Testis (tissue), 5 donors: ENCODE measurements around the gene PTBP3. TPM values are rescaled to one million over a fixed set of nuclear protein-coding genes. Genes with fewer than 3 reads are reported as not detected.
A peak's percentile ranks its signal among the peaks of the same experiment; 100 is the strongest.

Experiments used
- DNase-seq: peaks from one replicate; pipeline ENCODE4 v3.0.0-alpha.2; 2019
- H3K27ac ChIP-seq, 2 donors: fragments of 200-600 bp; sonication (generic); one replicate each; pipeline ENCODE4 v1.5.1; 2019
- H3K27me3 ChIP-seq: fragments of 200-600 bp; sonication (generic); one replicate; pipeline ENCODE4 v1.5.1; 2019
- H3K36me3 ChIP-seq: fragments of 200-600 bp; sonication (generic); one replicate; pipeline ENCODE4 v1.5.1; 2017; ENCODE audit warnings: low read depth; ENCODE audit errors: missing control alignments
- H3K4me1 ChIP-seq: fragments of 200-600 bp; sonication (generic); one replicate; pipeline ENCODE4 v1.5.1; 2019
- H3K4me3 ChIP-seq, 2 donors: fragments of 200-600 bp; sonication (generic); one replicate each; pipeline ENCODE4 v1.5.1; 2017 to 2019
- H3K9me3 ChIP-seq: fragments of 200-600 bp; sonication (generic); one replicate; pipeline ENCODE4 v1.5.1; 2017
- CTCF ChIP-seq, 3 experiments: fragments of 450-650 bp in 2 of 3; fragments of 200-600 bp in 1 of 3; sonication (generic) in 1 of 3; IDR thresholded peaks; one replicate each; pipeline ENCODE4 v1.5.1; 2016 to 2019; ENCODE audit warnings: antibody characterized with exemption in 3 of 3, mild to moderate bottlenecking in 2 of 3, moderate library complexity in 1 of 3
- POLR2A ChIP-seq: fragments of 450-650 bp; IDR thresholded peaks from one replicate; pipeline ENCODE4 v1.6.1; 2017; ENCODE audit warnings: antibody characterized with exemption, mild to moderate bottlenecking, moderate library complexity
- WGBS, 2 donors: methylation state at CpG; one replicate each; pipeline ENCODE4 v1.1.5; 2018; 5-methylcytosine and 5-hydroxymethylcytosine counted together
- intact Hi-C: fragments of 100-400 bp; cut with DNase I; formaldehyde crosslinking; loops from one replicate; pipeline ENCODE4 v1.15.1; 2023; ENCODE audit warnings: low total_unique reads
- long read RNA-seq, 2 donors: transcript quantifications; one replicate each; lab custom pipeline, GENCODE V29; 2026
- polyA plus RNA-seq: library from polyadenylated mRNA; stranded (reverse); fragments of 350-450 nt; fragmentation: Illumina TruSeq; extraction: RNeasy Lipid Tissue Mini Kit (QIAGEN cat#74804); gene quantifications from one replicate; pipeline ENCODE4 v1.2.3, GENCODE V29; 2014; ENCODE audit warnings: low read depth, low replicate concordance; ENCODE audit not compliant: insufficient read depth
- total RNA-seq, 2 donors: library from RNA; depleted of rRNA; stranded (reverse); fragments of >200 nt; gene quantifications; one replicate each; pipeline ENCODE4 v1.2.3, GENCODE V29; 2016

PTBP3 gene, protein sequence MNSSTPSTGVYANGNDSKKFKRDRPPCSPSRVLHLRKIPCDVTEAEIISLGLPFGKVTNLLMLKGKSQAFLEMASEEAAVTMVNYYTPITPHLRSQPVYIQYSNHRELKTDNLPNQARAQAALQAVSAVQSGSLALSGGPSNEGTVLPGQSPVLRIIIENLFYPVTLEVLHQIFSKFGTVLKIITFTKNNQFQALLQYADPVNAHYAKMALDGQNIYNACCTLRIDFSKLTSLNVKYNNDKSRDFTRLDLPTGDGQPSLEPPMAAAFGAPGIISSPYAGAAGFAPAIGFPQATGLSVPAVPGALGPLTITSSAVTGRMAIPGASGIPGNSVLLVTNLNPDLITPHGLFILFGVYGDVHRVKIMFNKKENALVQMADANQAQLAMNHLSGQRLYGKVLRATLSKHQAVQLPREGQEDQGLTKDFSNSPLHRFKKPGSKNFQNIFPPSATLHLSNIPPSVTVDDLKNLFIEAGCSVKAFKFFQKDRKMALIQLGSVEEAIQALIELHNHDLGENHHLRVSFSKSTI
- total RNA-seq (100 to 1,000 TPM; 172 to 199 TPM), polyA plus RNA-seq (44.1 TPM)
- long read RNA-seq, donor 1, full-length matches to known transcripts, result 6 of 6 reads
- long read RNA-seq, donor 1, partial matches to known transcripts, result 0 of 6 reads
- long read RNA-seq, donor 1, other reads (novel, unspliced or antisense), result 0 of 6 reads
- long read RNA-seq, donor 2, full-length matches to known transcripts, result 3 of 8 reads
- long read RNA-seq, donor 2, partial matches to known transcripts, result 5 of 8 reads
- long read RNA-seq, donor 2, other reads (novel, unspliced or antisense), result 0 of 8 reads

- WGBS, 2 donors, result 0% methylated on average over 33 to 47 of the region's 90 CpGs
- Histone ChIP-seq H3K4me3 (peak within 1 kb of the TSS; percentile 95 to 100), H3K27ac (peak within 1 kb of the TSS; percentile 99 to 100), H3K4me1 (peaks cover 8% of the 10 kb centered on the region), H3K9me3 (no peaks in the 10 kb centered on the region), H3K36me3 (no peaks in the 10 kb centered on the region), H3K27me3 (no peaks in the 10 kb centered on the region)
- peak; percentile 82 for DNase-seq
- intact Hi-C loops, result loop anchor here (10.0 kb wide), 1 partner anchor 238 kb away; no protein-coding TSS in a partner anchor
- TF ChIP-seq POLR2A, result peak; percentile 38
- peak in 1 of 3 experiments; percentile 24 for TF ChIP-seq CTCF (IDR thresholded peaks at IDR 0.05)
Measured at GRCh38 chr9:112332977-112333638, at the start of gene PTBP3. Gene PTBP3 (minus strand): TSS chr9:112333619. CDS start chr9:112297865, 35,754 bp downstream.

GRCh38 chr9:112382501-112383364 lies 49.3 kb upstream of the PTBP3 start:
- no peaks in the 10 kb centered on the region for H3K36me3 ChIP-seq
- no peak for TF ChIP-seq POLR2A
- TF ChIP-seq CTCF (IDR thresholded peaks at IDR 0.05), result no peak
- intact Hi-C loops, result no loop called here
- 66 to 76% methylated on average over 11 of the region's 11 CpGs for WGBS, 2 donors
- DNase-seq, result no peak
- H3K4me1 ChIP-seq, result peaks cover 14% of the 10 kb centered on the region
- no peaks in the 10 kb centered on the region for H3K27me3 ChIP-seq
- no peaks in the 10 kb centered on the region for H3K9me3 ChIP-seq
- H3K4me3 ChIP-seq, result no peak overlapping the region
- no peak overlapping the region for H3K27ac ChIP-seq

DNA sequence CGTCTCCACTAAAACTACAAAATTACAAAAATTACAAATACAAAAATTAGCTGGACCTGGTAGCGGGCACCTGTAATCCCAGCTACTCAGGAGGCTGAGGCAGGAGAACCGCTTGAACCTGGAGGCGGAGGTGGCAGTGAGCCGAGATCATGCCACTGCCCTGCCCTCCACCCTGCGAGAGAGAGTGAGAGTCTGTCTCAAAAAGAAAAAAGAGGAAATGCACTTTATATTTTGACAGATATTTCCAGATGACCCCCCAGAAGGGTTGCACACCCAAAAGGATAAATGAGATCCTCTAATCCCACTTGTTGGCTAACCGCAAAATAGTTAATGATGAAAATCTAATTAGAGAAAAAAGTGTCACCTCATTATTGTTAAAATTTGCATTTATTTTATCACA lies 48.6 kb upstream of the PTBP3 start:
- Histone ChIP-seq H3K4me3 (no peak overlapping the region), H3K36me3 (no peaks in the 10 kb centered on the region), H3K4me1 (peaks cover 16% of the 10 kb centered on the region), H3K27ac (peak overlapping the region in 1 of 2 donors; percentile 16), H3K9me3 (no peaks in the 10 kb centered on the region), H3K27me3 (no peaks in the 10 kb centered on the region)
- intact Hi-C loops, result no loop called here
- WGBS, 2 donors, result 87 to 94% methylated on average over 7 of the region's 7 CpGs
- DNase-seq, result no peak
- TF ChIP-seq CTCF (IDR thresholded peaks at IDR 0.05) (no peak), POLR2A (no peak)

GRCh38 chr9:112380825-112381221 lies 47.4 kb upstream of the PTBP3 start:
- TF ChIP-seq POLR2A (no peak), CTCF (IDR thresholded peaks at IDR 0.05) (no peak)
- no peaks in the 10 kb centered on the region for H3K27me3 ChIP-seq
- H3K4me1 ChIP-seq, result peaks cover 18% of the 10 kb centered on the region
- H3K9me3 ChIP-seq, result no peaks in the 10 kb centered on the region
- peak overlapping the region; percentile 83 to 96 for H3K4me3 ChIP-seq
- H3K27ac ChIP-seq, result peak overlapping the region; percentile 97 to 99
- DNase-seq, result no peak
- no peaks in the 10 kb centered on the region for H3K36me3 ChIP-seq
- intact Hi-C loops, result no loop called here
- 11 to 12% methylated on average over 7 of the region's 7 CpGs for WGBS, 2 donors
